IMR-90 (cell line): ENCODE results near the gene CES4A. TPM values are rescaled to one million over a fixed set of nuclear protein-coding genes. Genes with fewer than 3 reads are reported as not detected.

Experiments
- microRNA-seq, 2 experiments: library from miRNA; stranded (forward) in 1 of 2; unstranded in 1 of 2; fragments of 10-50 nt in 1 of 2; fragments of <30 nt in 1 of 2; gene quantifications in 1 of 2; microRNA quantifications in 1 of 2; one replicate each; pipeline versions ENCODE3 to v1.1.0; 2013 to 2020; ENCODE audit not compliant: insufficient read depth in 1 of 2, insufficient read length in 1 of 2, unreplicated experiment in 1 of 2
- polyA plus RNA-seq, 3 experiments: library from polyadenylated mRNA; depleted of rRNA; stranded (reverse); fragments of >200 nt; gene quantifications; 2 replicates each; pipeline ENCODE4 v1.2.3, GENCODE V29; 2012; ENCODE audit warnings: low replicate concordance in 1 of 3
- small RNA-seq, 5 experiments: library from RNA; depleted of rRNA; stranded (forward); fragments of <200 nt; gene quantifications; one replicate each; pipeline ENCODE3, GENCODE V24; 2012
- total RNA-seq: library from RNA; depleted of rRNA; stranded (reverse); fragments of >200 nt; gene quantifications from 2 replicates; pipeline ENCODE4 v1.2.3, GENCODE V29; 2012; rRNA removed

CES4A gene
- total and polyA plus RNA-seq, 2 of the 4 experiments (the other 2 are of a cell fraction): 0.72 to 4.7 TPM

Small RNA genes lying within 50 kb of the gene (microRNA-seq; reads per million reads assigned to microRNA genes)
- not detected for gene RN7SL543P (ENCODE audit: insufficient read depth, insufficient read length)

Small RNA genes lying within 50 kb of the gene (small RNA-seq; reads per million reads assigned to genes)
- 0 reads per million in 5 experiments for gene RN7SL543P

Other genes with a start within 250 kb of the CES4A start
- 88.4 and 98.9 TPM in 2 replicates for gene DYNC1LI2, start 237.0 kb upstream of the CES4A start, total RNA-seq
- 54.2 and 65.3 TPM in 2 replicates for gene DYNC1LI2, start 237.0 kb upstream of the CES4A start, polyA plus RNA-seq (2012; rRNA removed)
- gene TERB1, start 187.0 kb upstream of the CES4A start, total RNA-seq: under 0.01 TPM in 1 of 2 replicates, not detected in the other
- gene TERB1, start 187.0 kb upstream of the CES4A start, polyA plus RNA-seq (2012; rRNA removed): not detected in 2 replicates
- gene NAE1, start 157.6 kb upstream of the CES4A start, total RNA-seq: 36.7 and 49.4 TPM in 2 replicates
- gene NAE1, start 157.6 kb upstream of the CES4A start, polyA plus RNA-seq (2012; rRNA removed): 25.7 and 33.0 TPM in 2 replicates
- not detected in 2 replicates for gene CA7, start 144.2 kb upstream of the CES4A start, total RNA-seq
- gene CA7, start 144.2 kb upstream of the CES4A start, polyA plus RNA-seq (2012; rRNA removed): not detected in 2 replicates
- 12.5 and 16.8 TPM in 2 replicates for gene PDP2, start 108.1 kb upstream of the CES4A start, total RNA-seq
- 5.3 and 5.7 TPM in 2 replicates for gene PDP2, start 108.1 kb upstream of the CES4A start, polyA plus RNA-seq (2012; rRNA removed)
- gene CDH16, start 69.7 kb upstream of the CES4A start, total RNA-seq: not detected in 2 replicates
- gene CDH16, start 69.7 kb upstream of the CES4A start, polyA plus RNA-seq (2012; rRNA removed): not detected in 2 replicates
- 1.3 and 1.4 TPM in 2 replicates for gene RRAD, start 63.1 kb upstream of the CES4A start, total RNA-seq
- gene RRAD, start 63.1 kb upstream of the CES4A start, polyA plus RNA-seq (2012; rRNA removed): 2.1 and 2.9 TPM in 2 replicates
- 148 and 168 TPM in 2 replicates for gene CIAO2B, start 54.2 kb upstream of the CES4A start, total RNA-seq
- 234 and 283 TPM in 2 replicates for gene CIAO2B, start 54.2 kb upstream of the CES4A start, polyA plus RNA-seq (2012; rRNA removed)
- 11.9 and 15.1 TPM in 2 replicates for gene CES2, start 53.1 kb upstream of the CES4A start, total RNA-seq
- gene CES2, start 53.1 kb upstream of the CES4A start, polyA plus RNA-seq (2012; rRNA removed): 23.2 and 24.2 TPM in 2 replicates
- under 0.01 TPM in 1 of 2 replicates, not detected in the other for gene CES3, start 27.3 kb upstream of the CES4A start, total RNA-seq
- 0.03 and 0.06 TPM in 2 replicates for gene CES3, start 27.3 kb upstream of the CES4A start, polyA plus RNA-seq (2012; rRNA removed)
- 48.0 and 110 TPM in 2 replicates for gene CBFB, start 40.6 kb downstream of the CES4A start, total RNA-seq
- 39.8 and 44.2 TPM in 2 replicates for gene CBFB, start 40.6 kb downstream of the CES4A start, polyA plus RNA-seq (2012; rRNA removed)
- gene PHAF1, start 121.4 kb downstream of the CES4A start, total RNA-seq: 13.1 and 14.0 TPM in 2 replicates
- gene PHAF1, start 121.4 kb downstream of the CES4A start, polyA plus RNA-seq (2012; rRNA removed): 19.8 and 22.5 TPM in 2 replicates
- 5.0 and 5.3 TPM in 2 replicates for gene B3GNT9, start 162.4 kb downstream of the CES4A start, total RNA-seq
- 12.0 and 13.3 TPM in 2 replicates for gene B3GNT9, start 162.4 kb downstream of the CES4A start, polyA plus RNA-seq (2012; rRNA removed)
- 8.1 and 8.6 TPM in 2 replicates for gene TRADD, start 171.3 kb downstream of the CES4A start, total RNA-seq
- gene TRADD, start 171.3 kb downstream of the CES4A start, polyA plus RNA-seq (2012; rRNA removed): 14.6 and 18.6 TPM in 2 replicates
- 1.9 and 2.3 TPM in 2 replicates for gene FBXL8, start 171.4 kb downstream of the CES4A start, total RNA-seq
- 12.5 and 14.5 TPM in 2 replicates for gene FBXL8, start 171.4 kb downstream of the CES4A start, polyA plus RNA-seq (2012; rRNA removed)
- gene HSF4, start 176.2 kb downstream of the CES4A start, total RNA-seq: 0.54 and 0.83 TPM in 2 replicates
- gene HSF4, start 176.2 kb downstream of the CES4A start, polyA plus RNA-seq (2012; rRNA removed): 6.7 and 7.5 TPM in 2 replicates
- gene NOL3, start 181.9 kb downstream of the CES4A start, total RNA-seq: 5.0 and 6.1 TPM in 2 replicates
- 16.9 and 17.2 TPM in 2 replicates for gene NOL3, start 181.9 kb downstream of the CES4A start, polyA plus RNA-seq (2012; rRNA removed)
- 7.5 and 8.2 TPM in 2 replicates for gene MATCAP1, start 195.4 kb downstream of the CES4A start, total RNA-seq
- 43.9 and 47.3 TPM in 2 replicates for gene MATCAP1, start 195.4 kb downstream of the CES4A start, polyA plus RNA-seq (2012; rRNA removed)
- not detected in 2 replicates for gene EXOC3L1, start 201.5 kb downstream of the CES4A start, total RNA-seq
- gene EXOC3L1, start 201.5 kb downstream of the CES4A start, polyA plus RNA-seq (2012; rRNA removed): 0.09 TPM in 1 of 2 replicates, not detected in the other
- gene E2F4, start 203.6 kb downstream of the CES4A start, total RNA-seq: 57.5 and 63.4 TPM in 2 replicates
- gene E2F4, start 203.6 kb downstream of the CES4A start, polyA plus RNA-seq (2012; rRNA removed): 103 and 106 TPM in 2 replicates
- gene ELMO3, start 210.5 kb downstream of the CES4A start, total RNA-seq: 0.28 and 0.36 TPM in 2 replicates
- gene ELMO3, start 210.5 kb downstream of the CES4A start, polyA plus RNA-seq (2012; rRNA removed): 1.6 and 1.9 TPM in 2 replicates
- gene TMEM208, start 238.5 kb downstream of the CES4A start, total RNA-seq: 41.7 and 65.6 TPM in 2 replicates
- gene TMEM208, start 238.5 kb downstream of the CES4A start, polyA plus RNA-seq (2012; rRNA removed): 66.5 and 68.8 TPM in 2 replicates